T-helper 2 cell treated with Interferon-gamma antibody and Interleukin-4, amounts not matched to agents 100 ng/mL and 5 ng/mL, for 36 hours (primary cell): ENCODE data around the gene ME3. TPM values are rescaled to one million over a fixed set of nuclear protein-coding genes. Genes with fewer than 3 reads are reported as not detected.
"Not testable (repeated sequence)": the region's sequence is repeated elsewhere in the genome, so short reads cannot be mapped to it uniquely, and the experiment has no call there.

Experiments
- intact Hi-C: fragments of 100-400 bp; cut with micrococcal nuclease; formaldehyde crosslinking; loops from one replicate; pipeline ENCODE4 v1.15.1; 2023
- total RNA-seq: library from RNA; stranded (reverse); gene quantifications from 2 replicates; pipeline ENCODE4 v1.2.3, GENCODE V29; 2022

Gene ME3
- total RNA-seq, 1 donor from 2014 or later, result 0.95 TPM

DNA sequence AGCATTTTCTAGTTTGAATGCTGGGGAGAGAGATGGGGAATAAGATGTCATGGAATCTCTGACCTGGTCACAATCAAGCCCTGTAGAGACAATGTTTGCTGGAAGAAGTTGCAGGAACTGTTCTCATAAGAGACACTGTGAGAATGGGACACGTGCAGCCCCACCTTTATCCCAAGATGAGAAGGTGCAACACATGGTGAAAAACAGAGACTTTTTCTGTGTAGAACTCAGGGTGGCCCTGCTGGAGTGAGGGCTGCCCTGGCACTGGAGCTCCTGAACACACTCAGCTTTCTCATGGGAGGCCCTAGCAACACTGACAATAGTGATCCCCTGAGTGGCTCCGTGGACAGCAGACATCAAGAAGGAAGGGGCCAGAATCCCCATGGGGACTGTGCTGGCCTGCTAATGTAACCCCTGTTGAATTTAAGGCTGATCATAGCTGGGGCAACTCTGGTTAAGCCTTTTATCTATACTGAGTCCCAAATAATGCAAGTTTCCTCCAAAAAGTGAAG lies 106.6 kb downstream of the ME3 start:
- intact Hi-C loops, result no loop called here

- intact Hi-C loops, result no loop called here
These were observed 107.0 kb downstream of the ME3 start for GRCh38 chr11:86565388-86565787.

GRCh38 chr11:86562842-86563241 lies 109.6 kb downstream of the ME3 start:
- intact Hi-C loops, result not testable (repeated sequence)

GRCh38 chr11:86559311-86559945 lies 113.0 kb downstream of the ME3 start:
- intact Hi-C loops, result no loop called here

DNA sequence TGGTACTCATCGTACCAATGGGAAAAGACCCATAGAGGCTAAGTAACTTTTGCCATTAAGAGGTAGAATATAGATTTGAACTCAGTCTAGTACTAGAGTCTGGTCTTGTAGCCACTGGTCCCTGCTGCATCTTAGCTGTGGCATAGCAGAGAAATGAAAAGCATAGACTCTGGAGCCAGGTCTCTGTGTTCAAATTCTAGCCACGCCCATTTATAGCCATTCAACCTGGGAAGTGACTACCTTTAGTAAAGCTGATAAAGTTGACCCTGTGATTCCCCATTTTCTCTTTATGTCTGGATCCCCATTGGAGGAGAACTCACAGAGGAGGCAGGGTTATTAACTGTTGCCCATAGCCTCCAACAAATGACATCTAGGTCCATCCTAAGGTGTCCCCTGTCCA lies 113.6 kb downstream of the ME3 start:
- intact Hi-C loops, result no loop called here

DNA sequence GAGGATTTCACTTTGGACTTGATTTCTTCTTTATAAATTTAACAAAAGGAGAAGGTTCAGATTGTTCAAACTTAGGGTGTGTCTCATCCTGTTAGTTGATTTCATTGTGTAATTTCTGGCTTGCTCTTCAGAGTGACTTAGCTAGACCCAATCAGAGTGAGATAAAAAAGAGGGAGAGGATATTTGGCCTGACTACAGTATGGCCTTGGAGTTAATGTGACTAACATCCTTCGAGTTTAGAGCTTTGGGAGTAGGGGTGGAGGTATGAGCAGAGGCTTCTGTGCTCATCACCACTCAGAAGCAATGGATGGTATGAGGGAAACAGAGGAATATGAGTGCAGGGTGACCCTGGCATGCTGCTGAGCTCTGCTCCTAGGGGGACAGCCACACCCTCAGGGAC lies 114.2 kb downstream of the ME3 start:
- intact Hi-C loops, result no loop called here

DNA sequence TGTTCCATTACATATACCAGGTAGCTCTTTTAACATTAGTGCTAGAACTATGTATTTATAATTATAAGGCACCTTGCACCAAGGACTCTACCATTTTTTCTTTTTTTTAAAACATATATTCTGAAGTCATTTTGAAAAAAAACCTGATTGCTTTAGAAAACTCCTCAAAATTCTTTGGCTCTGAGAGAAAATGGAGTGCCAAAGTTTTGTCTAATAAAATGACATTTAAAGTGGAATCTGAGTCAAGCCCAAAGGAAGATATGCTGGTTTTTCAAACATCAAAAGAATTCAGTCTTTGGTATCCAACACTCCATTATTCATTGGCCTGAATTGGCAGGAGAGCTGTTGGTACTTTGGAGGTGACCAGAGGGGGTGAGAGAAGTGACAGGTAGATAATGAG lies 116.5 kb downstream of the ME3 start:
- intact Hi-C loops, result no loop called here

GRCh38 chr11:86555401-86555800 lies 117.0 kb downstream of the ME3 start:
- intact Hi-C loops, result no loop called here

DNA sequence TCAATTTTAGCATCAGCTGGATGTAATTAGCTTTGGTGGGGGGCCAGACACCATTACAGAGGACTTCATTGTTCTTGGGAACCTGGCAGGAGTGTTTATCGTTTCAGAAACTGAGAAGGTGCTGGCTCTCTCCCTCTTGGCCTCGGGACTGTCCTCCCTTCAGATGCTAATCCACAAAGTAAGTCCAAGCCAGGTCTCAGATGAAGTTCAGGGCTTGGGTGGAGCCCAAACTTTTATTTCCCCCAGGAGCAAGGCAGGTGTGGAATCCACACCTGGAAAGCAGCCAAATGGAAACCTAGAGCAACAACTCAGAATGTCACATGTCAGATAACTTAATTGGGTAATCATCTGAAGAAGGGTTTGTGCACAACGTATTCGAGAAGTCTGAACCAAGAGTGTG lies 119.2 kb downstream of the ME3 start:
- intact Hi-C loops, result no loop called here

DNA sequence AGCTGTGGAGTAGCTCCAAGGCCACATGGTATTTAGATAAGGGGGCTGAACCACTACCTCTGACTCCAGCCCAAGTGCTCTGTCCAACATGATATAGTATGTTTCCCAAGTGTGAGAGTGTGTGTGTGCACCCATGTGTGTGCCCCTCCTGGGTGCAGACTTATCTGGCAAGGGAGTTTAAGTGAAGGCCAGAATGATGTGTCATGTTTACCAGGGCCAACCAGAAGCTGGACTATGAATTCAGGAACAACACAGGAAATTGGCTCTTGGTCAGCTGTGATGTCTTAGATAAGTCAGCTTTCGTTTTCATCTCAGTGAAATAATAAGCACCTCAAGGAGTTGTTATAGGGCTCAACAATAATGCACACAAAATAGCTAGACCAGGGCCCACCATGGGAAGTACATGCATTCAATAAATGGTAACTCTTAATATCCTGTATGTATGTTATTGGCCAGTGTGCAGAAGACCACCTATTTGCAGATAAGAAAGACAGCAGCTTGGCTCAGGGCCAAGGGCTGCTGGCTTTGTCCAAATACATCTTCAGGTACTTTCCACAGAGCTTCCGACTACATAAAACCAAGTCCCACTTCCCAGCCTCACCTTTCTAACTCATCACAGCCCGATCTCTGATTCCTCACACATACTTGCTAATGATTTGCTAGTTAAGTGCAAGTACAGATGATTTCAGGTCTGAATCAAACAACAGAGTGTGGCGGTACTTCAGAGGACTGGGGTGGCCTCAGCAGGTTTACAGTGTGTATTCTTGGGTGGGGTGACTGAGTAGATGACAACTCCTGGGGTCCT lies 120.9 kb downstream of the ME3 start:
- intact Hi-C loops, result no loop called here

GRCh38 chr11:86550757-86551156 lies 121.7 kb downstream of the ME3 start:
- intact Hi-C loops, result no loop called here

DNA sequence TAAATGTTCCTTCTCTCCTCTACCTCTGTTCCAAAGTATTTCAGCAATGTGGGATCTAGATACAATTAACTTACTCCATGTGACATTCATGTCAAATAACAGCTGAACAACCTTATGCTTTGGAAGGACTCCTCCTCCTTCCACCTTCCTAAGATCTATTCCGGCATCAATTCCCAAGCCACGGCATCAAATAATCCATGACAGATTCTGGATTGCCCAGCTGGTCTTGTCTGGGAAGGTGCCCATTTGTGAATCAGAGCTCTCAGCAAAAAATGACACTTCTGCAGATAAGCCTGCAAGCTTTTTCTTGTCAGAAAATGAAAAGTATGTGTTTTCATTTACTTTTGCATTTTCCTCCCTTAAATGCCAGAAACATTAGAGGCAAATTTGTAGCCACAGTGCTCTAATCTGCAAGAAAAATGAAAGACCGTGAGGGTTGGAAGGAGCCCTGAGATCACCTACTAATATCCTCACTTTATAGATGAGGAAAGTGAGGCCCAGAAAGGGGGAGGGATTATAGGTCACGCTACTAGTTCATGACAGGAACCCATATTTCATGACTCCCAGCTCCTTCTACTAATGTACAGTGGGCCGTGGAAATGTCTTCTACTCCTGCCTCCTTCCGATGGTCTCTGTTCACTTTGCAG lies 124.0 kb downstream of the ME3 start:
- intact Hi-C loops, result no loop called here

GRCh38 chr11:86547727-86548126 lies 124.7 kb downstream of the ME3 start:
- intact Hi-C loops, result no loop called here

GRCh38 chr11:86541299-86541698 lies 131.1 kb downstream of the ME3 start:
- intact Hi-C loops, result not testable (repeated sequence)

GRCh38 chr11:86538223-86538548 lies 134.2 kb downstream of the ME3 start:
- intact Hi-C loops, result no loop called here

DNA sequence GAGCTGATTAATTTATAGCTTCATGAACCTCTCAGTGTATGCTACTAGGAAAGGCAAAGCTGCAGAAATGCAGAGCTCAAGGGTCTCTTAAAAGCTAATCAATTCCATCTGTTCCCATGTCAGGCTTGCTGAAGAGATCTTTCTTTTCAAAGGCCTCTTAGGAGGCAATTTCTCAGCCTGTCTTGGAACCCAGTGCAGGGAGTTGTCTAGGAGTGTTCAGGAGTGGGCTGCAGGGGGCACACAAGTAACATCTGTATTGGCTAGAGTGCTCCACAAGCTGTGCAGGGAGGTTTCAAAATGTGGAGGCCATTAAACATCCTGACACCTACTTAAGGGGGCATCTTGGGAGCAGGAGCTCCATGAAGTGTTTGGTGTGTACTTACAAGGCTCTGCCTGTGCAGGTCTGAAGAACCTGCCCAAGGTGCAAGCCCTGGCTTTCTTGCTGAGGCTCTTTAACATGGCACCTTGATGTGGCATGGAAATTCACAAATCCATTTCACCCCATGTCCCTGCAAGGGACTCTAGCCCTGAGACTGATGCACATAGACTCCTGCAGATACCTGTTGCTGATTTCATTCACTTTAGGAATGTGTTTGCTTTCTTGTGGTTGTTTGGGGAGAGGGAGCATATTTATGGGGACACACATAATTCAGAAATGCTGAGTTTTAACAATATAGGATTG lies 134.7 kb downstream of the ME3 start:
- intact Hi-C loops, result no loop called here

DNA sequence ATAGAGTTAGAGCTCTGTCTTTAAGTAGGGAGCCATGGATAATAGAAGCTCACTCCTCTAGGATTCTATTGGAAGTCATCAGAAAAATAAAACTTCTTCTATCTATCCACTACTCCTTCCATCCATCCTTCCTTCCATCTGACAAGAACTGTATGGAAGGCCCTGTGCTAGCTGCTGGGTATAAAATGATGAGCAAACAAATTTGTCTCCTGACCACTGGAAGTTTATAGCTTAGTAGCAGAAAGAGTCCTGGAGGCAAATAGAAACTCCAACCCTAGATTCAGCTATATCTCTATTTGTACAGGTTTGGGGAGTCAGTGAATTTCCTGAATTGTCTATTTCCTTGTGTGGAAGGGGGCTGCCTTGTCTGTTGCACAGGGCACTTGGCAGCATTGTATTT lies 136.6 kb downstream of the ME3 start:
- intact Hi-C loops, result no loop called here

GRCh38 chr11:86524620-86525352 lies 147.6 kb downstream of the ME3 start:
- intact Hi-C loops, result no loop called here

DNA sequence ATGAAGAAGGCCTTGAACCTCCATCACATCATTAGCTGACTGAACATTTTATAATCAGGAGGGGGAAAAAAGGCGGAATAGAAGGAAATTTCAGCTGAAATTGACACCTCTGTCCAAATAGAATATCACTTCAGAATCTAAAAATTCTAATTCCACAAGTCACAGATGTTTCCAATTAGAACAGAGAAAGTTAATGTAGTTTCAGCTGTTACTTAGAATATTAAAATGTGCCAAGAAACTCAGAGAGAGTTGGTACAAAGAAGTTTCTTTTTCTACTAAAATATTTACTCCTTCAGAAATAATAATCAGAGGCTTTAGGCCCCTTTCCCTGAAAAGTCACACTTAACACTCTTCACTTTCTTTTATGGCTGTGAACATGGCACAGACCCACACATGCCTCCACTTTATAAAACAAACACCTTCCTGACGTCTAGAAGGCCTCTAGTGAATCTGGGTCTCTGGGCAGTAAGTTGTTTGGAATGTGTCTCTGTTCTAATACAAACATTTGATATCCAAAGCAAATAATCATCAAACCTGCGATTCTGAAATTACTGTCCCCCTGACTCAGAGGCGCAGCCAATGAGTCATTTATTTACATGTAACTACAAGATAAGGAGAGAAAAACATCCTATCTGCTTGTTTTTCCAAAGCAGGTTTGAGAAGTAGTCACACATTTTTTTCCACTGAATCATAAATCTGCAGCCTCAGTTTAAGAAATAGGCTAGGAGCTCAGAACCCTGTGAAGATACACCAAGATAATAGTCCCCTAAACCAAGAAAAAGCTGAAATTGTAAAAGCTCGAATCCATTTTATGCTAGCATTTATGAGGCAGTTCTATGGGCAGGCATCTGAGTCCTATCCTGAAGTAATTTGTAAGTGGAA lies 148.4 kb downstream of the ME3 start:
- intact Hi-C loops, result no loop called here

DNA sequence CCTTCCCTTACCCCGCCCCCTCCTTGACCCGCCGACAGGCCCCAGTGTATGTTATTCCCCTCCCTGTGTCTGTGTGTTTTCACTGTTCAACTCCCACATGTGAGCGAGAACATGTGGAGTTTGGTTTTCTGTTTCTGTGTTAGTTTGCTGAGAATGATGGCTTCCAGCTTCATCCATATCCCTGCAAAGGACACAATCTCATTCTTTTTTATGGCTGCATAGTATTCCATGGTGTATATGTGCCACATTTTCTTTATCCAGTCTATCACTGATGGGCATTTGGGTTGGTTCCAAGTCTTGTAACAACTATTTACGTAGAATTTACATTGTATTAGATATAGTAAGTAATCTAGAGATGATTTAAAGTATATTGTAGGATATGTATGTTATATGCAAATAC lies 149.9 kb downstream of the ME3 start:
- intact Hi-C loops, result not testable (repeated sequence)
